ENCODE data around the gene SGF29.

DNA sequence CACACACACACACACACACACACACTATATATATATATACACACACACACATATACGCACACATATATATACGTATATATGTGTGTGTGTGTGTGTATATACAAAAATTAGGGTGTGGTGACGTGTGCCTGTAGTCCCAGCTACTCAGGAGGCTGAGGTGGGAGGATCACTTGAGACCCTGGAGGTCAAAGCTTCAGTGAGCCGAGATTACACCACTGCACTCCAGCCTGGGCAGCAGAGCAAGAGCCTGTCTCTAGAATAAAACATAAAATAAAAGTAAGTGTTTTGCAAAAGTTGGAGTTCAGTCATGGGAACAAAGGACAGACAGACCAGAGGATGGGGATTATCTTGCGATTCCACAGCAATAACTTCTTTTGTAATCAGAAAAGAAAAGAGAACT lies 25.7 kb upstream of the SGF29 start:
- TF ChIP-seq, protein P1, sequence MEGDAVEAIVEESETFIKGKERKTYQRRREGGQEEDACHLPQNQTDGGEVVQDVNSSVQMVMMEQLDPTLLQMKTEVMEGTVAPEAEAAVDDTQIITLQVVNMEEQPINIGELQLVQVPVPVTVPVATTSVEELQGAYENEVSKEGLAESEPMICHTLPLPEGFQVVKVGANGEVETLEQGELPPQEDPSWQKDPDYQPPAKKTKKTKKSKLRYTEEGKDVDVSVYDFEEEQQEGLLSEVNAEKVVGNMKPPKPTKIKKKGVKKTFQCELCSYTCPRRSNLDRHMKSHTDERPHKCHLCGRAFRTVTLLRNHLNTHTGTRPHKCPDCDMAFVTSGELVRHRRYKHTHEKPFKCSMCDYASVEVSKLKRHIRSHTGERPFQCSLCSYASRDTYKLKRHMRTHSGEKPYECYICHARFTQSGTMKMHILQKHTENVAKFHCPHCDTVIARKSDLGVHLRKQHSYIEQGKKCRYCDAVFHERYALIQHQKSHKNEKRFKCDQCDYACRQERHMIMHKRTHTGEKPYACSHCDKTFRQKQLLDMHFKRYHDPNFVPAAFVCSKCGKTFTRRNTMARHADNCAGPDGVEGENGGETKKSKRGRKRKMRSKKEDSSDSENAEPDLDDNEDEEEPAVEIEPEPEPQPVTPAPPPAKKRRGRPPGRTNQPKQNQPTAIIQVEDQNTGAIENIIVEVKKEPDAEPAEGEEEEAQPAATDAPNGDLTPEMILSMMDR (IDR thresholded peaks at IDR 0.05; ENCODE audit: insufficient read depth, low read depth, low read length) = no peak
- no peak for TF ChIP-seq EZH2 (IDR thresholded peaks at IDR 0.05; ENCODE audit: insufficient read depth, low read length)
